ENCODE results near the gene TRAPPC2L.

Gene TRAPPC2L

GRCh38 chr16:88812513-88813268, 44.2 kb upstream of the TRAPPC2L start:
- Histone ChIP-seq H3K27me3 (ENCODE audit: control insufficient read depth, insufficient read depth, low read length, poor library complexity, severe bottlenecking) (no peaks in the 10 kb centered on the region), H3K36me3 (ENCODE audit: control insufficient read depth, insufficient read depth, low read length) (peaks cover 8% of the 10 kb centered on the region), H3K9me3 (ENCODE audit: control insufficient read depth, low read length) (no peaks in the 10 kb centered on the region), H3K4me1 (ENCODE audit: control insufficient read depth, insufficient read depth, low read length) (no peaks in the 10 kb centered on the region), H3K27ac (ENCODE audit: insufficient read depth, low read depth, low read length, poor library complexity, severe bottlenecking) (peak overlapping the region; percentile 97), H3K4me3 (ENCODE audit: insufficient read depth, low read depth, low read length) (peak overlapping the region; percentile 69)
- 58 to 59% methylated on average over 37 of the region's 37 CpGs for WGBS, 2 experiments

GRCh38 chr16:88813269-88814143, 43.4 kb upstream of the TRAPPC2L start:
- no peaks in the 10 kb centered on the region for H3K9me3 ChIP-seq (ENCODE audit: control insufficient read depth, low read length)
- H3K4me3 ChIP-seq (ENCODE audit: insufficient read depth, low read depth, low read length): no peak overlapping the region
- H3K36me3 ChIP-seq (ENCODE audit: control insufficient read depth, insufficient read depth, low read length): no peaks in the 10 kb centered on the region
- no peak overlapping the region for H3K27ac ChIP-seq (ENCODE audit: insufficient read depth, low read depth, low read length, poor library complexity, severe bottlenecking)
- H3K4me1 ChIP-seq (ENCODE audit: control insufficient read depth, insufficient read depth, low read length): no peaks in the 10 kb centered on the region
- 88% methylated on average over 26 of the region's 26 CpGs for WGBS, 2 experiments
- H3K27me3 ChIP-seq (ENCODE audit: control insufficient read depth, insufficient read depth, low read length, poor library complexity, severe bottlenecking): no peaks in the 10 kb centered on the region

- no peaks in the 10 kb centered on the region for H3K36me3 ChIP-seq (ENCODE audit: control insufficient read depth, insufficient read depth, low read length)
- H3K27me3 ChIP-seq (ENCODE audit: control insufficient read depth, insufficient read depth, low read length, poor library complexity, severe bottlenecking): no peaks in the 10 kb centered on the region
- no peak overlapping the region for H3K4me3 ChIP-seq (ENCODE audit: insufficient read depth, low read depth, low read length)
- no peaks in the 10 kb centered on the region for H3K4me1 ChIP-seq (ENCODE audit: control insufficient read depth, insufficient read depth, low read length)
- H3K9me3 ChIP-seq (ENCODE audit: control insufficient read depth, low read length): no peaks in the 10 kb centered on the region
- WGBS, 2 experiments: 91% methylated on average over 13 of the region's 13 CpGs
- no peak overlapping the region for H3K27ac ChIP-seq (ENCODE audit: insufficient read depth, low read depth, low read length, poor library complexity, severe bottlenecking)
These were observed 42.8 kb upstream of the TRAPPC2L start for GRCh38 chr16:88814144-88814502.

- H3K4me3 ChIP-seq (ENCODE audit: insufficient read depth, low read depth, low read length): no peak overlapping the region
- 94 to 95% methylated on average over 10 of the region's 10 CpGs for WGBS, 2 experiments
- H3K27ac ChIP-seq (ENCODE audit: insufficient read depth, low read depth, low read length, poor library complexity, severe bottlenecking): no peak overlapping the region
- no peaks in the 10 kb centered on the region for H3K36me3 ChIP-seq (ENCODE audit: control insufficient read depth, insufficient read depth, low read length)
- no peaks in the 10 kb centered on the region for H3K9me3 ChIP-seq (ENCODE audit: control insufficient read depth, low read length)
- H3K27me3 ChIP-seq (ENCODE audit: control insufficient read depth, insufficient read depth, low read length, poor library complexity, severe bottlenecking): no peaks in the 10 kb centered on the region
- H3K4me1 ChIP-seq (ENCODE audit: control insufficient read depth, insufficient read depth, low read length): no peaks in the 10 kb centered on the region
These were observed 41.7 kb upstream of the TRAPPC2L start for GRCh38 chr16:88815227-88815626.

- 78% methylated on average over 19 of the region's 19 CpGs for WGBS, 2 experiments
- no peaks in the 10 kb centered on the region for H3K4me1 ChIP-seq (ENCODE audit: control insufficient read depth, insufficient read depth, low read length)
- H3K36me3 ChIP-seq (ENCODE audit: control insufficient read depth, insufficient read depth, low read length): no peaks in the 10 kb centered on the region
- H3K27me3 ChIP-seq (ENCODE audit: control insufficient read depth, insufficient read depth, low read length, poor library complexity, severe bottlenecking): no peaks in the 10 kb centered on the region
- no peaks in the 10 kb centered on the region for H3K9me3 ChIP-seq (ENCODE audit: control insufficient read depth, low read length)
- no peak overlapping the region for H3K4me3 ChIP-seq (ENCODE audit: insufficient read depth, low read depth, low read length)
- H3K27ac ChIP-seq (ENCODE audit: insufficient read depth, low read depth, low read length, poor library complexity, severe bottlenecking): no peak overlapping the region
These were observed 40.9 kb upstream of the TRAPPC2L start for GRCh38 chr16:88815901-88816589.

GRCh38 chr16:88816736-88817535, 40.0 kb upstream of the TRAPPC2L start:
- H3K27me3 ChIP-seq (ENCODE audit: control insufficient read depth, insufficient read depth, low read length, poor library complexity, severe bottlenecking): no peaks in the 10 kb centered on the region
- H3K9me3 ChIP-seq (ENCODE audit: control insufficient read depth, low read length): no peaks in the 10 kb centered on the region
- no peak overlapping the region for H3K4me3 ChIP-seq (ENCODE audit: insufficient read depth, low read depth, low read length)
- H3K36me3 ChIP-seq (ENCODE audit: control insufficient read depth, insufficient read depth, low read length): no peaks in the 10 kb centered on the region
- WGBS, 2 experiments: 91 to 92% methylated on average over 41 of the region's 41 CpGs
- no peaks in the 10 kb centered on the region for H3K4me1 ChIP-seq (ENCODE audit: control insufficient read depth, insufficient read depth, low read length)
- H3K27ac ChIP-seq (ENCODE audit: insufficient read depth, low read depth, low read length, poor library complexity, severe bottlenecking): no peak overlapping the region

- H3K4me1 ChIP-seq (ENCODE audit: control insufficient read depth, insufficient read depth, low read length): no peaks in the 10 kb centered on the region
- no peaks in the 10 kb centered on the region for H3K9me3 ChIP-seq (ENCODE audit: control insufficient read depth, low read length)
- no peaks in the 10 kb centered on the region for H3K36me3 ChIP-seq (ENCODE audit: control insufficient read depth, insufficient read depth, low read length)
- no peak overlapping the region for H3K27ac ChIP-seq (ENCODE audit: insufficient read depth, low read depth, low read length, poor library complexity, severe bottlenecking)
- H3K27me3 ChIP-seq (ENCODE audit: control insufficient read depth, insufficient read depth, low read length, poor library complexity, severe bottlenecking): no peaks in the 10 kb centered on the region
- no peak overlapping the region for H3K4me3 ChIP-seq (ENCODE audit: insufficient read depth, low read depth, low read length)
- 94 to 95% methylated on average over 40 of the region's 40 CpGs for WGBS, 2 experiments
These were observed 38.9 kb upstream of the TRAPPC2L start for GRCh38 chr16:88817785-88818574.

GRCh38 chr16:88818575-88818874, 38.4 kb upstream of the TRAPPC2L start:
- H3K4me1 ChIP-seq (ENCODE audit: control insufficient read depth, insufficient read depth, low read length): no peaks in the 10 kb centered on the region
- 96 to 97% methylated on average over 18 of the region's 18 CpGs for WGBS, 2 experiments
- no peak overlapping the region for H3K4me3 ChIP-seq (ENCODE audit: insufficient read depth, low read depth, low read length)
- H3K36me3 ChIP-seq (ENCODE audit: control insufficient read depth, insufficient read depth, low read length): no peaks in the 10 kb centered on the region
- H3K9me3 ChIP-seq (ENCODE audit: control insufficient read depth, low read length): no peaks in the 10 kb centered on the region
- H3K27ac ChIP-seq (ENCODE audit: insufficient read depth, low read depth, low read length, poor library complexity, severe bottlenecking): no peak overlapping the region
- no peaks in the 10 kb centered on the region for H3K27me3 ChIP-seq (ENCODE audit: control insufficient read depth, insufficient read depth, low read length, poor library complexity, severe bottlenecking)

- no peaks in the 10 kb centered on the region for H3K4me1 ChIP-seq (ENCODE audit: control insufficient read depth, insufficient read depth, low read length)
- H3K27me3 ChIP-seq (ENCODE audit: control insufficient read depth, insufficient read depth, low read length, poor library complexity, severe bottlenecking): no peaks in the 10 kb centered on the region
- no peak overlapping the region for H3K27ac ChIP-seq (ENCODE audit: insufficient read depth, low read depth, low read length, poor library complexity, severe bottlenecking)
- no peaks in the 10 kb centered on the region for H3K9me3 ChIP-seq (ENCODE audit: control insufficient read depth, low read length)
- no peak overlapping the region for H3K4me3 ChIP-seq (ENCODE audit: insufficient read depth, low read depth, low read length)
- no peaks in the 10 kb centered on the region for H3K36me3 ChIP-seq (ENCODE audit: control insufficient read depth, insufficient read depth, low read length)
- WGBS, 2 experiments: 85 to 87% methylated on average over 16 of the region's 16 CpGs
These were observed 37.8 kb upstream of the TRAPPC2L start for GRCh38 chr16:88819126-88819525.
